Natural killer cell (primary cell): ENCODE results near the gene ETFB. TPM values are rescaled to one million over a fixed set of nuclear protein-coding genes. Genes with fewer than 3 reads are reported as not detected.

Experiments used
- ATAC-seq, 3 donors: fragments of 150-1000 bp in 2 of 3; fragments of 200-7000 bp in 1 of 3; cut with Tn5 transposase; 1 replicate in 1 of 3; 2 replicates in 2 of 3; pipeline ENCODE4 v1.10.0; 2021; ENCODE audit warnings: mild to moderate bottlenecking in 2 of 3, moderate library complexity in 2 of 3
- DNase-seq, 2 donors: peaks; one replicate each; pipeline versions ENCODE4 v3.0.0 to v3.0.0-alpha.2; 2013 to 2021; ENCODE audit warnings: mixed read lengths in 1 of 2
- H3K27ac ChIP-seq: one replicate; pipeline ENCODE4 v1.5.1; 2013; ENCODE audit warnings: mild to moderate bottlenecking, low read length
- H3K27me3 ChIP-seq: one replicate; pipeline ENCODE4 v1.6.1; 2013; ENCODE audit warnings: low read length; ENCODE audit not compliant: control insufficient read depth, insufficient read depth
- H3K36me3 ChIP-seq: one replicate; pipeline ENCODE4 v1.6.1; 2013; ENCODE audit warnings: low read length; ENCODE audit not compliant: control insufficient read depth, insufficient read depth
- H3K4me1 ChIP-seq: one replicate; pipeline ENCODE4 v1.6.1; 2013; ENCODE audit warnings: low read length; ENCODE audit not compliant: control insufficient read depth, insufficient read depth
- H3K4me3 ChIP-seq: one replicate; pipeline ENCODE4 v1.5.1; 2013; ENCODE audit warnings: low read length
- H3K9me3 ChIP-seq: one replicate; pipeline ENCODE4 v1.6.1; 2013; ENCODE audit warnings: low read length; ENCODE audit not compliant: control insufficient read depth, insufficient read depth
- H3K27ac Mint-ChIP-seq, 2 donors: one replicate each; pipeline ENCODE4 v1.8.0; 2022; ENCODE audit warnings: mild to moderate bottlenecking in 2 of 2, mixed read lengths in 2 of 2, moderate library complexity in 1 of 2
- H3K27me3 Mint-ChIP-seq, 2 donors: one replicate each; pipeline ENCODE4 v1.8.0; 2022; ENCODE audit warnings: low read depth in 2 of 2, mixed read lengths in 2 of 2
- H3K36me3 Mint-ChIP-seq: one replicate; pipeline ENCODE4 v1.8.0; 2022; ENCODE audit warnings: mixed read lengths
- H3K4me1 Mint-ChIP-seq, 2 donors: one replicate each; pipeline ENCODE4 v1.8.0; 2022; ENCODE audit warnings: mixed read lengths in 2 of 2
- H3K4me3 Mint-ChIP-seq: one replicate; pipeline ENCODE4 v1.8.0; 2022; ENCODE audit warnings: mild to moderate bottlenecking, moderate library complexity, mixed read lengths
- H3K9me3 Mint-ChIP-seq, 2 donors: one replicate each; pipeline ENCODE4 v1.8.0; 2022; ENCODE audit warnings: mixed read lengths in 2 of 2
- CTCF ChIP-seq: fragments of 200-600 bp; IDR thresholded peaks from one replicate; pipeline ENCODE4 v1.8.0; 2022; ENCODE audit warnings: antibody characterized with exemption
- WGBS: methylation state at CpG from one replicate; pipeline ENCODE4 v1.1.7; 2013; ENCODE audit warnings: missing lambda C conversion rate; ENCODE audit not compliant: insufficient coverage; 5-methylcytosine and 5-hydroxymethylcytosine counted together
- intact Hi-C: fragments of 100-400 bp; cut with micrococcal nuclease; formaldehyde crosslinking; loops from one replicate; pipeline ENCODE4 v1.14.2; 2022
- total RNA-seq, 4 donors: library from RNA; stranded (reverse); fragments of 120-200 nt in 1 of 4; gene quantifications; one replicate each; pipeline versions ENCODE4 v1.2.3 to v1.2.4, GENCODE V29; 2013 to 2022

Gene ETFB
- total RNA-seq, 3 donors from 2014 or later (not counting 1 experiment from before 2014, with no cell fraction given) = 44.9 to 60.1 (median 55.0) TPM

- Mint-ChIP-seq H3K27ac (peak overlapping the region in 1 of 2 donors; percentile 76), H3K27me3 (peaks cover 0 to 8% of the 10 kb centered on the region in 2 donors), H3K36me3 (no peaks in the 10 kb centered on the region), H3K9me3 (no peaks in the 10 kb centered on the region), H3K4me3 (peak overlapping the region; percentile 67), H3K4me1 (peaks cover 8 to 26% of the 10 kb centered on the region in 2 donors)
- ATAC-seq (no peak), DNase-seq (no peak)
- 66% methylated on average over 9 of the region's 9 CpGs for WGBS
- no peaks in the 10 kb centered on the region for H3K27me3 ChIP-seq
- H3K9me3 ChIP-seq = no peaks in the 10 kb centered on the region
- H3K36me3 ChIP-seq = peaks cover 7% of the 10 kb centered on the region
- H3K27ac ChIP-seq = no peak overlapping the region
- H3K4me3 ChIP-seq = no peak overlapping the region
- peaks cover 36% of the 10 kb centered on the region for H3K4me1 ChIP-seq
- intact Hi-C loops = no loop called here
- TF ChIP-seq CTCF = no peak
Observed at GRCh38 chr19:51342631-51343569, 23.3 kb downstream of the ETFB start.

DNA sequence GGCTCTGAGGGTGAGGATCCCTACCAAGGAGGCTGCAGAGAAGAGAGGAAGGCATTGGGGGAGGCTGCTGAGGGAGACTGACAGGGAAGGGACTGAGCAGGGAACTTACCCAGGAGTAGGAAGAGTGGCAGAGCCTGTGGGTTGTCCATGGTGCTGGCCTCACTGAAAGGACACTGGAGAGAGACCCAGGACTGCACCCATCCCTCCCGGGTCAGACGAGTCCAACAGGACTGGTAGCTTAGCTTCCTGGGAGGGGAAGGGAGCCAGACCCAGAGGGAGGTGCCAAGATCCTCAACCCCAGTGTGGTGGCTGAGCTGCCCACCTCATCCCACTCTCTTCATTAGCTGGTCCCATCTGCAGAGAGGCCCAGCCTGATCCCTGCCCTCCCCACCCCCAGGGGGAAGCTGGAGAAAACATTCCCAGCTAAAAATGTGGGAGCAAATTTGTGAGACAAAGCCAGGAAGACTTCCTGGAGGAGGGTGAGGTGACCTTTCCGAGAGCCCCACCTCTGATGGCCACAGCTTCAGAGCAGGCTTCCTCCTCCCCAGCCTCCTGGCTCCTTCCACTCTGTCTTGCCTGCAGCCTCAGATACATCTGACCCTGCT, 24.1 kb downstream of the ETFB start, which contains the start of gene VSIG10L:
VSIG10L (minus strand) TSS at position 164 of the 605 bp plus-strand sequence; CDS start at position 149, 15 bp downstream.
- Histone ChIP-seq H3K4me1 (peaks cover 36% of the 10 kb centered on the region), H3K36me3 (peaks cover 5% of the 10 kb centered on the region), H3K4me3 (no peak within 1 kb of the TSS), H3K27me3 (no peaks in the 10 kb centered on the region), H3K9me3 (no peaks in the 10 kb centered on the region), H3K27ac (no peak within 1 kb of the TSS)
- peaks cover 0 to 8% of the 10 kb centered on the region in 2 donors for H3K27me3 Mint-ChIP-seq
- peaks cover 8 to 26% of the 10 kb centered on the region in 2 donors for H3K4me1 Mint-ChIP-seq
- no peaks in the 10 kb centered on the region for H3K36me3 Mint-ChIP-seq
- H3K9me3 Mint-ChIP-seq = no peaks in the 10 kb centered on the region
- ATAC-seq (no peak), DNase-seq (no peak)
- H3K4me3 Mint-ChIP-seq = peak within 1 kb of the TSS; percentile 70
- peak within 1 kb of the TSS; percentile 37 to 87 for H3K27ac Mint-ChIP-seq
- intact Hi-C loops = no loop called here
- WGBS = 70% methylated on average over 3 of the region's 3 CpGs
- TF ChIP-seq CTCF = no peak

GRCh38 chr19:51341066-51341465, 25.1 kb downstream of the ETFB start:
- H3K27me3 Mint-ChIP-seq = peaks cover 0 to 8% of the 10 kb centered on the region in 2 donors
- H3K4me3 ChIP-seq = no peak overlapping the region
- ATAC-seq (no peak), DNase-seq (no peak)
- 91% methylated on average over 18 of the region's 18 CpGs for WGBS
- intact Hi-C loops = no loop called here
- H3K27ac ChIP-seq = no peak overlapping the region
- no peaks in the 10 kb centered on the region for H3K36me3 Mint-ChIP-seq
- no peaks in the 10 kb centered on the region for H3K27me3 ChIP-seq
- peak overlapping the region in 1 of 2 donors; percentile 87 for H3K27ac Mint-ChIP-seq
- H3K36me3 ChIP-seq = no peaks in the 10 kb centered on the region
- H3K9me3 Mint-ChIP-seq = no peaks in the 10 kb centered on the region
- H3K4me1 Mint-ChIP-seq = peaks cover 8 to 26% of the 10 kb centered on the region in 2 donors
- H3K4me3 Mint-ChIP-seq = peak overlapping the region; percentile 70
- TF ChIP-seq CTCF = no peak
- H3K4me1 ChIP-seq = peaks cover 36% of the 10 kb centered on the region
- no peaks in the 10 kb centered on the region for H3K9me3 ChIP-seq
